Psoas muscle (tissue), 8 donors: ENCODE measurements around the gene FEZF2. TPM values are rescaled to one million over a fixed set of nuclear protein-coding genes. Genes with fewer than 3 reads are reported as not detected.

ENCODE experiments used
- ATAC-seq, 4 donors: fragments of 200-7000 bp; cut with Tn5 transposase; one replicate each; pipeline ENCODE4 v1.9.1; 2020; ENCODE audit warnings: moderate library complexity in 3 of 4, mild to moderate bottlenecking in 2 of 4
- DNase-seq, 2 donors: peaks; one replicate each; pipeline ENCODE4 v3.0.0-alpha.2; 2020
- H3K27ac ChIP-seq: fragments of 200-600 bp; one replicate; pipeline ENCODE4 v1.8.0; 2022
- H3K27me3 ChIP-seq, 3 donors: fragments of 200-600 bp in 1 of 3; one replicate each; pipeline versions ENCODE4 v1.6.1 to v1.8.0; 2013 to 2022; ENCODE audit warnings: low read length in 2 of 3, mild to moderate bottlenecking in 2 of 3, moderate library complexity in 1 of 3; ENCODE audit not compliant: insufficient read depth in 3 of 3
- H3K36me3 ChIP-seq, 2 donors: fragments of 200-600 bp in 1 of 2; one replicate each; pipeline versions ENCODE4 v1.6.1 to v1.8.0; 2013 to 2022; ENCODE audit warnings: low read depth in 1 of 2, mild to moderate bottlenecking in 1 of 2, moderate library complexity in 1 of 2; ENCODE audit not compliant: insufficient read depth in 1 of 2
- H3K4me1 ChIP-seq: fragments of 200-600 bp; one replicate; pipeline ENCODE4 v1.8.0; 2022
- H3K4me3 ChIP-seq: fragments of 200-600 bp; one replicate; pipeline ENCODE4 v1.8.0; 2022; ENCODE audit warnings: mild to moderate bottlenecking
- H3K9me3 ChIP-seq: fragments of 200-600 bp; one replicate; pipeline ENCODE4 v1.8.0; 2022
- WGBS, 3 donors: extraction: QIAGEN DNeasy Blood & Tissue Kit; methylation state at CpG; one replicate each; pipeline versions ENCODE4 v1.1.6 to v1.1.7; 2013; 5-methylcytosine and 5-hydroxymethylcytosine counted together
- intact Hi-C, 2 donors: fragments of 100-400 bp; cut with DNase I; formaldehyde crosslinking; loops; one replicate each; pipeline versions ENCODE4 v1.11.0 to v1.14.2; 2022
- polyA plus RNA-seq, 3 donors: library from polyadenylated mRNA; stranded (reverse); fragments of 200-250 nt; gene quantifications; one replicate each; pipeline ENCODE4 v1.2.3, GENCODE V29; 2013
- total RNA-seq, 4 donors: library from RNA; stranded (reverse); fragmentation: NEBNext Ultra II Directional in 2 of 4; extraction: Animal tissue kit (Norgen Biotek cat#: 25700) in 2 of 4; gene quantifications; one replicate each; pipeline versions ENCODE4 v1.2.1 to v1.2.4, GENCODE V29; 2021 to 2023
- TF ChIP-seq, protein P1 (sequence below): fragments of 200-600 bp; IDR thresholded peaks from one replicate; pipeline ENCODE4 v1.8.0; 2022; ENCODE audit warnings: antibody characterized with exemption
- donor health status: healthy with polysubstance abuse.
- donor health status: DM: no; HTN: no; CAD: no; lungs with moderate emphysema.
- donor health status: Bipolar disorder and iron deficiency.
- donor health status: healthy.
- donor health status: DM: yes; HTN: yes; CAD: no.
- donor health status: DM: no; HTN: no; CAD: no.
- donor health status: DM: no; HTN: no; CAD: no.
- donor health status: DM: yes; HTN: yes; CAD: no.

The FEZF2 gene
- total and polyA plus RNA-seq, 7 donors: not detected

DNA sequence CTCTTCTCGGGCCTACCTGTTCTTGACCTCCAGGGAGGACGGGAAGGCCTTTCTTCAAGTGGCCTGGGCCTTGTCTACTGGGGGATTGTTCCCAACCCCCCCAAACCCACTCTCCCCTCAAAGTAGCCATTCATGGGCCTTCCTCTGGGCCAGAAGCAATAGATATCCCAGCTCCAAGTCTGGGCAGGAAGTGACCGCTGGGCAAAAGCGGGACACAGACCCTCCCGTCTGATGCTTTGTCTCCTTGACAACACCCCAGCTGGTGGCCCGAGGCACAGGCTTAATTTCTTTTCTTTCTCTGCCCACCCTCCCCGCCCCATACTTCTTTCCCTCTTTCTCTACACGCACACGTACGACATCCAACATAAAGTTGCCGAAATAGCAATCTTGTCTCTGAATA lies 41.4 kb upstream of the FEZF2 start:
- Histone ChIP-seq H3K27ac (no peak overlapping the region), H3K27me3 (peaks cover 0 to 3% (median 0%) of the 10 kb centered on the region in 3 donors), H3K36me3 (no peaks in the 10 kb centered on the region), H3K4me3 (no peak overlapping the region), H3K4me1 (no peaks in the 10 kb centered on the region), H3K9me3 (no peaks in the 10 kb centered on the region)
- ATAC-seq: no peak
- TF ChIP-seq, protein P1, sequence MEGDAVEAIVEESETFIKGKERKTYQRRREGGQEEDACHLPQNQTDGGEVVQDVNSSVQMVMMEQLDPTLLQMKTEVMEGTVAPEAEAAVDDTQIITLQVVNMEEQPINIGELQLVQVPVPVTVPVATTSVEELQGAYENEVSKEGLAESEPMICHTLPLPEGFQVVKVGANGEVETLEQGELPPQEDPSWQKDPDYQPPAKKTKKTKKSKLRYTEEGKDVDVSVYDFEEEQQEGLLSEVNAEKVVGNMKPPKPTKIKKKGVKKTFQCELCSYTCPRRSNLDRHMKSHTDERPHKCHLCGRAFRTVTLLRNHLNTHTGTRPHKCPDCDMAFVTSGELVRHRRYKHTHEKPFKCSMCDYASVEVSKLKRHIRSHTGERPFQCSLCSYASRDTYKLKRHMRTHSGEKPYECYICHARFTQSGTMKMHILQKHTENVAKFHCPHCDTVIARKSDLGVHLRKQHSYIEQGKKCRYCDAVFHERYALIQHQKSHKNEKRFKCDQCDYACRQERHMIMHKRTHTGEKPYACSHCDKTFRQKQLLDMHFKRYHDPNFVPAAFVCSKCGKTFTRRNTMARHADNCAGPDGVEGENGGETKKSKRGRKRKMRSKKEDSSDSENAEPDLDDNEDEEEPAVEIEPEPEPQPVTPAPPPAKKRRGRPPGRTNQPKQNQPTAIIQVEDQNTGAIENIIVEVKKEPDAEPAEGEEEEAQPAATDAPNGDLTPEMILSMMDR: no peak
- DNase-seq: no peak
- whole genome bisulfite sequencing, 3 donors: 78 to 84% (median 83%) methylated on average over 11 of the region's 11 CpGs
- intact Hi-C loops: no loop called here

DNA sequence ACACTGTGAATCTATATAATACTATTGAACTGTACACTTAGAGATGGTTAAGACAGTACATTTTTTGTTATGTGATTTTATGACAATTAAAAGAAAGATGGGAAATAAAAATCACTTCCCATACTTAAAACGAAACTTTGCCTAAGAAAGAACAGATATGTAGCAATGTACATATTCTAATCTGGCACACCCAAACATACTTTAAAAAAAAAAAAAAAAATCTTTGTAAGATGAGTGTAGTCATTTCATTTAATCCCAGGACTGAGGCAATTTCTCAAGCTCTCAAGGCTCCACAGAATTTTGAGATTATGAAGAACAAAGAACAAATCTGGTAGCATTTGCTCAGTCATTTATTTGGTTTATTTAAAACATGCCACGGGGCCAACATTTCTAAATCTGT lies 40.3 kb upstream of the FEZF2 start:
- Histone ChIP-seq H3K27ac (no peak overlapping the region), H3K4me3 (no peak overlapping the region), H3K9me3 (no peaks in the 10 kb centered on the region), H3K27me3 (peaks cover 0 to 3% (median 0%) of the 10 kb centered on the region in 3 donors), H3K4me1 (no peaks in the 10 kb centered on the region), H3K36me3 (no peaks in the 10 kb centered on the region)
- whole genome bisulfite sequencing, 3 donors: 60 to 74% (median 62%) methylated on average over 2 of the region's 2 CpGs
- ATAC-seq (no peak), DNase-seq (no peak)
- intact Hi-C loops: no loop called here
- TF ChIP-seq, protein P1: no peak

DNA sequence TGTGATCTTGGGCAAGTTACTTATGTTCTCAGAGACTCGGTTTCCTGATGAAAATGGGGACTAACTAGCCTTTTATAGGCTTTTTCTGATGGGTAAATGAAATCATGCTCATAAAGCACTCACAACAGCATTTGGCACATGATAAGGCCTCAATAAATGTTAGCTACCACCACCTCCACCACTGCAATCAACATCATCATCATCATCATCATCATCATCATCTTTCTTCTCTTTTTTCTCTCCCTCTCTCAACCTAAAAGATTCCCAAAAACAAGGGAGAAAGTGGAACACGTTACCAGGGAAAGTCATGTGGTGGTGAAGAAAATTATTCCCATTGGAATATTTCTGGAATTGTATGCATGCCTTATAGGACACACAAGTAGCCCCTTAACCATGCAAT lies 33.6 kb upstream of the FEZF2 start:
- H3K4me3 ChIP-seq: no peak overlapping the region
- H3K27ac ChIP-seq: no peak overlapping the region
- TF ChIP-seq, protein P1: no peak
- no peak for ATAC-seq
- H3K27me3 ChIP-seq: no peaks in the 10 kb centered on the region
- WGBS, 3 donors: 59 to 69% (median 60%) methylated on average over 2 of the region's 2 CpGs
- intact Hi-C loops: no loop called here
- no peaks in the 10 kb centered on the region for H3K4me1 ChIP-seq
- no peak for DNase-seq
- H3K9me3 ChIP-seq: no peaks in the 10 kb centered on the region
- no peaks in the 10 kb centered on the region for H3K36me3 ChIP-seq

DNA sequence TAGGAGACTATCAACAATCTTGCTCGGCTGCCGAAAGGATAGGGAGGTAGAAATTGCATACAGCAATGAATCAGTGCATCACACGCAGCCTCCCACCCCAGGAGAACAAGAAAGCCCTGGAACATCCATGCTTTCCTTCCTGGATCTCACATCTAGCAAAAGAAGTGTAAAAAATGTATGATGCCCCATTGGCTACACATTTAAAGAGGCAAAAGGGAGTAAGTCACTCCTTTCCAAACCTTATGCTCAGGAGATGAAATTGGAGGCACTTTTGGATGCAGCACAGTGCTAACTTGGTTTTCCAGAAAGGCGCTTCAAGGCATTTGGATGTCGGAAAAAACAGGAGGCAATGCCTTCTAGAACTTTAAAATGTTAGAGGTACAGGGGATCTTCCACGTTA lies 32.2 kb upstream of the FEZF2 start:
- 84 to 88% (median 85%) methylated on average over 6 of the region's 6 CpGs for WGBS, 3 donors
- intact Hi-C loops: no loop called here

DNA sequence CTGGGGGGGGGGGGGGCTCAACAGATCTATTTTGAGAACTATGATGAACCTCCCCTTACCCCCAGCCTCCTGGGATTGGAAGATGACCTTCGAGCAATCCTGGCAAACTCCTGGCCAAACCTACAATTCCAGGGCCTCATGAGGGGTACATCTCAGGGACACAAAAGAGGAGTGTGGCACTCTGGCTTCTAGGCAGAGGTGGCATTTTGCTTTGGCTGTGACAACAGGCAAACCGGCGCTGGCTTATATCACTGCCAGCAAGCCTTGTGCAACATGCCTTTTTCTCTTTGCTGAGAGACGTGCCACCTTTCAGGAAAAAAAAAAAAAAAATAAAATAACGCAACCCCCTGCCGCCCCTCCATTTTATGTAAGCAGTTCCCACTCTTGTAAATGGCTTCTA lies 31.8 kb upstream of the FEZF2 start:
- Histone ChIP-seq H3K27me3 (no peaks in the 10 kb centered on the region), H3K36me3 (no peaks in the 10 kb centered on the region), H3K9me3 (no peaks in the 10 kb centered on the region), H3K4me1 (no peaks in the 10 kb centered on the region), H3K4me3 (no peak overlapping the region), H3K27ac (no peak overlapping the region)
- DNase-seq (no peak), ATAC-seq (no peak)
- 70 to 84% (median 83%) methylated on average over 6 of the region's 6 CpGs for WGBS, 3 donors
- intact Hi-C loops: no loop called here
- TF ChIP-seq, protein P1: no peak

More for the DNA sequence above, 32.2 kb upstream of the FEZF2 start:
- no peak for ATAC-seq
- Histone ChIP-seq H3K27ac (no peak overlapping the region), H3K4me1 (no peaks in the 10 kb centered on the region), H3K4me3 (no peak overlapping the region), H3K36me3 (no peaks in the 10 kb centered on the region), H3K9me3 (no peaks in the 10 kb centered on the region), H3K27me3 (no peaks in the 10 kb centered on the region)
- TF ChIP-seq, protein P1: no peak
- no peak for DNase-seq
